H7 (cell line): ENCODE measurements around the gene MCC. TPM values are rescaled to one million over a fixed set of nuclear protein-coding genes. Genes with fewer than 3 reads are reported as not detected.

ENCODE experiments used
- DNase-seq: peaks from one replicate; pipeline ENCODE4 v3.0.0; 2012
- H3K27me3 ChIP-seq: 2 replicates; pipeline ENCODE4 v1.6.0; 2011; ENCODE audit warnings: mild to moderate bottlenecking, low read length; ENCODE audit not compliant: control insufficient read depth, insufficient read depth
- H3K36me3 ChIP-seq: replicated peaks from 2 replicates; pipeline ENCODE4 v1.5.1; 2011; ENCODE audit warnings: low read length; ENCODE audit not compliant: control insufficient read depth, insufficient read depth
- H3K4me3 ChIP-seq: 2 replicates; pipeline ENCODE4 v1.5.1; 2011; ENCODE audit warnings: low read depth, mild to moderate bottlenecking, control low read depth, low read length, moderate library complexity; ENCODE audit not compliant: insufficient read depth
- total RNA-seq: library from RNA; depleted of rRNA; stranded (reverse); fragments of >200 nt; shearing (Covaris generic); gene quantifications from 2 replicates; pipeline ENCODE4 v1.2.3, GENCODE V29; 2014

MCC gene
- total RNA-seq, 1 experiment from 2014 or later, result 23.0 TPM

DNA sequence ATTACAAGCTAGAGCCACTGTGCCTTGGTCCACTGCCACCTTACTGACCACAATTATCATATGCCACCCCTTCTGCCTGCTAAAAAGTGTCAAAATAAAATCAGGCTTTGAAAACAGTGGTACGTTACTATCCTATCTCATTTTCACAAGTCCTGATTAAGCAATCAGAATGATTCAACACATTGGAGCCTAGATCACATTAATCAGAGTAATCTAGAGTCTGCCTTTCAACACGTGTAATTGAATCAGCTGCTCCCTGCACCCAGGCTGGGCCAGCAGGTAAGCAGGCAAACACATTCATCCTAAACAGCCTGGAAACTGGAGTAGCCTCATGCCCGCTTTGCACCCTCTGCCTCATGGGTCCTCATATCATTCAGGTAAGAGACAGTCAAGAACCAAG is 325.5 kb downstream of the MCC start:
- H3K4me3 ChIP-seq, result no peak overlapping the region
- H3K27me3 ChIP-seq, result no peaks in the 10 kb centered on the region
- DNase-seq, result no peak
- H3K36me3 ChIP-seq, result no peaks in the 10 kb centered on the region

DNA sequence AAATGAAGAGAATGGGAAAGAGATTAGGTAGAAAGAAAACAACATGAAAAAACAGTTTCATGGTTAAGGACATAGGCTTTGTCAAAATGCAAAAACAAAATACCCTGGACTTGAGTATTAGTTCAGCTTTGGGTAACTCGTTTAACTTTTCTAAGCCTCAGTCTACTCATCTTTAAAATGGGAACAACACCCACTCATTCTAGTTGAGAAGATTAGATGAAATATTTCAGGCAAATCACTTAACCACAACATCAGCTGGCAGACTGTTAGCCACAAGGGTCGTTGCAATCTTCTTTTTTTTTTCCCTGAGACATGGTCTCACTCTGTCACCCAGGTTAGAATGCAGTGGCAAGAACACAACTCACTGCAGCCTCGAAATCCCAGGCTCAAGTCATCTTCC is 326.0 kb downstream of the MCC start:
- no peak for DNase-seq
- Histone ChIP-seq H3K36me3 (no peaks in the 10 kb centered on the region), H3K4me3 (no peak overlapping the region), H3K27me3 (no peaks in the 10 kb centered on the region)

DNA sequence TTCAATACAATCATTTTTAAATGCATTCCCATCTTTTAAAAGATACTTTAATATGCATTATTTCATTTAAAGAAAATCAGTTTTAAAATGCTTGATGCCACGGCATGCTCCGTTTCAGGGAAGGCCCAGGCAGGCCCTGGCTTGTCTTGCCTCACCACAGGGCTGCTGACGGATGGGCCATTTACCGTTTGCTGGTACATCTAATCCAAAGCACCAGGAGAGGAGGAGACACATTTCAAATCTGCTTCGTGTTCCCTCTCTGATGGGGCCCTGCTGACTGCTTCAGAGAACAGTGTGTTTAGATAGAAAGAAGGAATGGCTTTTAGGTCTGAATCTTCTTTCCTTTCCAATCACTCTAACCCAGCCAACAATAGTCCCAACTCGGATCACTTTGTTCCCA is 326.4 kb downstream of the MCC start:
- Histone ChIP-seq H3K36me3 (no peaks in the 10 kb centered on the region), H3K27me3 (no peaks in the 10 kb centered on the region), H3K4me3 (no peak overlapping the region)
- DNase-seq, result no peak

DNA sequence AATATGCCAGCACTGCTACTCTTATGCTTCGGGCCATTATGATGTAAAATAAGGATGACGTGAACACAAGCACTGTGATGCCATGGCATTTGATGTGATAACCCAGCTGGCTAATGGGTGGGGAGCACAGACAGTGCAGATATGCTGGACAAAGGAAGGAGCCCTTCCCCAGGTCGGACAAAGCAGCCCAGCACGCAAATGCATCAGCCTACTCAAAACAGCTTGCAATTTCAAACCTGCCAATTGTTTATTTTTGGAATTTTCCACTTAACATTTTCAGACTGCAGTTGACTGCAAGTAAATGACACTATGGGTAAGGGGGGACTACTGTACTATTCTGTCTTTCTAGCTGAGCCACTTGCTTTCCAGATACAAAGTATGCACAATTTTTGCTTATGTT is 330.4 kb downstream of the MCC start:
- no peak for DNase-seq
- H3K4me3 ChIP-seq, result no peak overlapping the region
- H3K27me3 ChIP-seq, result no peaks in the 10 kb centered on the region
- no peaks in the 10 kb centered on the region for H3K36me3 ChIP-seq

DNA sequence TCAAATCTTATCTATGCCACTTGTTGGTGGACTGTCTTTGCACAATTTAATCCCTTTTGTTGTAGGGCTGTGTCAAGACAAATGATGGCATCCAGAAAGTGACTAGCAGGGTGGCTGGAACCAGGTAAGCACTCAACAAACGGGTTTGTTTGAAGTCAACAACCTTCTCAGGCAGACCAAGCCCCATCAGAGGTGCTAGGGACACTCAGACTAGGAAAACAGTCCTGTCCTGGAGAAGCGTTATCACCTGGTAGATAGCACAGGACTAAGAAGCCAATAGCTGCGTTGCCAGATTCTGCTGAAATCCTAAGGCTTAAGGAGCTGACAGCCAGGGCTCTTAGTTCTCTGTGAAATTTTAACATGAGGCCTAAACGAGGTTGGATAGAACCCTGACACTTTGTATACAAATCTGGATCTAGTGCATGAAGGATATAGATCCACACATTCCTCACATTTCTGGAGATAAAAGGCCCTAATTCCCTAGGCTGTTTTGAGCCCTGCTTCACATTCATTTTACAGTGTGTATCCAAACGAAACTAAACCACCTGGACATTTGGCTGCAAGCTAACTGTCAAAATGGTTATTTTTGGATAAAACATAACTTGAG is 331.9 kb downstream of the MCC start:
- no peak overlapping the region for H3K4me3 ChIP-seq
- no peaks in the 10 kb centered on the region for H3K27me3 ChIP-seq
- no peak for DNase-seq
- no peaks in the 10 kb centered on the region for H3K36me3 ChIP-seq

DNA sequence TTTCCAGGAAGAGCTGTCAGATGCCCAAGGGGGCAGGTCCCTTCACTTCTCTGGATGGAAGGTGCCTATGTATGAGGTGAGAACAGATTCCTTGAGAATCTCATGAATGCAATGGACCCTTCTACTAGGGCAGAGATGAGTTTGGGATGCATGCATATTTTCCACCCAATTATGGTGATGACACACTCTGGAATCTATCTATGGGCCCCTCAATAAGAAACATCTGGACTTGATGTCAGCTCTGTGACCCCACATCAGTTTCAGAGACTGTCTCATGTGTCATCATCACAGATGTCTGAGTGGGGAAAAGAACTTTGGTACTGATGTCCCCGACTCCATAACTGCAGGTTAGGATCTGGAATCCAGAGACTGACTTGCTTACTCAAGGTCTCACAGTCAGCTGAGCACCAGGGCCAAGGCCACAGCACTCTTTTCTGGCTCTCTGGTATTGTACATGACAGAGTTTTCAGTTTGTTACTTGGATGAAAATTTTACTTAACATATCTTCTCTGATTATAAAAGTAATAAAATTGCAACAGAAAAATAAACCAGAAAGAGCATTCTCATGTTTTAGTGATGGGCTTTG is 334.6 kb downstream of the MCC start:
- H3K27me3 ChIP-seq, result no peaks in the 10 kb centered on the region
- no peak for DNase-seq
- no peak overlapping the region for H3K4me3 ChIP-seq
- H3K36me3 ChIP-seq, result no peaks in the 10 kb centered on the region

DNA sequence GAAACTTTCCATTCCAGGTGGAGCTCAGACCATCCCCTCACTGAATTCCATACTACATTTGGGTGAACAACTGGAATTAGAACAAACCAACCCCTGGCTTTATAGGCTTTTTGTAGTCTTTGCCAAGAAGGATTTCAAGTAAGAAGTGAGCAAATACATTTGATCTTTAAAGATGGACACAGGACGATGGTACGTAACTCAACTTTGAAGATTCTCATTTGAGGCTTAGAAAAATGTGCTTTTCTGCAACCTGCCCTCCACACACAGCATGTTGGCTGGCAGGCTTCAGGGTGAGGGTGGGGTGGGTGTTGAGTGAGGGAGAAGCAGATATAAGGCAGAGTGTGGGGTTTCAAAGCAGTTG is 335.9 kb downstream of the MCC start:
- H3K36me3 ChIP-seq, result no peaks in the 10 kb centered on the region
- no peaks in the 10 kb centered on the region for H3K27me3 ChIP-seq
- DNase-seq, result no peak
- H3K4me3 ChIP-seq, result no peak overlapping the region

DNA sequence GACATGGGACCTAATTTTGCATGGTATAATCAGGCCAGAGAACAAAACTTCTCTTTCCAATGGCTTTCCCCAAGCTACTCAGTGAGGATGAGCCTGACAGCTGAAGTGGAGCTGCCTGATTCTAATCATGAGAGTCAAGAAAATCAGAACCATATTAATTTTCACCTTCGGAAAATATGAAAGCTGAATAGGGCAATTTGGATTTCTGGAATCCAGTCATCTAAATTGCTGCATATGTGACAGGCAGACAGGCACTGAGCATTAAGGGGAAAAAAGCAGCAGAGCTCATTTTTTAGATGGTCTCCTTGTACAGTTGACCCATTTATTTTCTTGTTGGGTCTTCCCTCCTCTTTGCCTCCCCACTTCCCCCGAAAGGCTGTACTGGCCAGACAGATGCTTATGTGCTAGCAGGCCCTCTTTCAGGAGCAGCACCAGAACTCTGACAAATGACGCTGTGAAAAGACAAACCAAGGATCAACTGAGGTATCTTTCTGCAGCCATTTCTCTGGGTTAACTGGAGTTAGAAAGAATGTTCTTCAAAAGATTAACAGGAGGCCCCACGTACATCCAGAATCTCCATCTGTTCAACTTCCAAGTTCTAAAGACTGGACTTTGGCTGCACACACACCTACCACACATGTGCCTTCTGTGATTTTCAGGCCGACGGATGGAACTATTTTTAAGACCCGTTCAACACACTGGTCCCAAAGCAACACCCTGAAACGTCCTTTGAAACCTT is 336.4 kb downstream of the MCC start:
- no peaks in the 10 kb centered on the region for H3K27me3 ChIP-seq
- DNase-seq, result no peak
- H3K4me3 ChIP-seq, result no peak overlapping the region
- H3K36me3 ChIP-seq, result no peaks in the 10 kb centered on the region

DNA sequence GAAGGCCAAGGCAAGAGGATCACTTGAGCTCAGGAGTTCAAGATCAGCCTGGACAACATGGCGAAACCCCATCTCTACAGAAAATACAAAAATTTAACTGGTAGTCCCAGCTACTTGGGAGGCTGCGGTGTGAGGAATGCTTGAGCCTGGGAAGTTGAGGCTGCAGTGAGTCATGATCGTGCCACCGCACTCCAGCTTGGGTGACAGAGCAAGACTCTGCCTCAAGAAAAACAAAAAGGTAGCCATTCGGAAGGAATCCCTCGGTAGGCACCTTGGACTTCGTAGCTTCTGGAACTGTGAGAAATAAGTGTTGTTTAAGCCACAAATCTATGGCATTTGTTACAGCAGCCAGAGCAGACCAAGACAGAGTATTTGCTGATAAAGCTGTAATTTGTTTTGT is 337.4 kb downstream of the MCC start:
- no peak overlapping the region for H3K4me3 ChIP-seq
- H3K27me3 ChIP-seq, result no peaks in the 10 kb centered on the region
- no peak for DNase-seq
- no peaks in the 10 kb centered on the region for H3K36me3 ChIP-seq

DNA sequence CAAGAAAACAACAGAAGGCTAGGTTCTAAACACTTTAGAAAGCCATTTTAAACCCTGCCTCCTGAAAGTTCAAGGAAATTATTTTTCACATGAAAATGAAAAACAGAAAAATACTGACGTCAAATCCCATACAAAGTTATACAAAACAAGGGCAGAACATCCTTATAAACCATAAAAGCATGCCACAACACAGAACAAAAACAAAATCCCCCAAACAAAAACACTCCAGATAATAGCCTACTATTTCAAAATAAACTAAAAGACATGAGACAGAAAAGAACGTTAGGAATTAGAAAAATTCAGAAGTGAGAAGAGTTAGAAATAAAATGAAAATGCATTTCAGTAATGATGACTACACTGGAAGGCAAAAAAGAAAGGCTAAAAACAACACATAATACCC is 338.0 kb downstream of the MCC start:
- H3K27me3 ChIP-seq, result no peaks in the 10 kb centered on the region
- no peaks in the 10 kb centered on the region for H3K36me3 ChIP-seq
- DNase-seq, result no peak
- H3K4me3 ChIP-seq, result no peak overlapping the region

DNA sequence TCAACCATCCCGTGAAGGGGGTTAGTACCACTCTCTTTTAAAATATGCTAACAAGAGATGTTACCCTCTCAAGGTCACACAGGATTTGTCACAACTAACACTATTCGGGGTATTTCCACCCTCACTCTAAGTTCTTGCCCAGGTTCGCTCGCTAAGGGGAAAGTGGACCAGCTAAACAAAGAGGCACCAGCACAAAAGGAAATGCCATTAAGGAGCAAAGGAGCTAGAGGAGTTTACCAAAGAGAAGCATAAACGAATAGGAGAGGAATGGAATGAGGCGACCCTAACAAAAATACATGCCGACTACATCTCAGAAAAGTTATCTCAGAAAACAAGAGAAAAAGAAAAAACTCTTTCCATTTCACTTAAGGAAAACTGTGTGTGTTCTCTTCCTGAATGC is 340.7 kb downstream of the MCC start:
- no peak for DNase-seq
- H3K4me3 ChIP-seq, result no peak overlapping the region
- no peaks in the 10 kb centered on the region for H3K36me3 ChIP-seq
- H3K27me3 ChIP-seq, result no peaks in the 10 kb centered on the region

DNA sequence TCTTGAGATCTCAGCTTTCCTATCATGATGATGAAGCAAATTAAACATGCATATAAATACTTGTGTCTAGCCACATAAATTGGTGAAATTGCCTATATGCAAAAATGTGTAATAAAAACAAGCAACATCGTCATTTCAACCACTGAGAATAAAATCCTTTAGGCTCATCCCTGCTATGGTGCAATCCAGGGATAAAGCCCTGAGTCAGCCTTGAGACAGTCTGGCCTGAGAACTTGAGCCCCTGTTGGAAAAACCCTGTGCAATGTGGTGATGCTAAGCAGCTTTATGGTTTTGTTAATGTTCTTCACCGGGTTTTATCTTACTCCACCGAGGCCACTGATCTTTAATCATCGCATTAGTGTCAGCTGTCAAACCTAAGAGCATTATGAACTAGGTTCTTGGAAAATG is 341.1 kb downstream of the MCC start:
- Histone ChIP-seq H3K4me3 (no peak overlapping the region), H3K36me3 (no peaks in the 10 kb centered on the region), H3K27me3 (no peaks in the 10 kb centered on the region)
- DNase-seq, result no peak

DNA sequence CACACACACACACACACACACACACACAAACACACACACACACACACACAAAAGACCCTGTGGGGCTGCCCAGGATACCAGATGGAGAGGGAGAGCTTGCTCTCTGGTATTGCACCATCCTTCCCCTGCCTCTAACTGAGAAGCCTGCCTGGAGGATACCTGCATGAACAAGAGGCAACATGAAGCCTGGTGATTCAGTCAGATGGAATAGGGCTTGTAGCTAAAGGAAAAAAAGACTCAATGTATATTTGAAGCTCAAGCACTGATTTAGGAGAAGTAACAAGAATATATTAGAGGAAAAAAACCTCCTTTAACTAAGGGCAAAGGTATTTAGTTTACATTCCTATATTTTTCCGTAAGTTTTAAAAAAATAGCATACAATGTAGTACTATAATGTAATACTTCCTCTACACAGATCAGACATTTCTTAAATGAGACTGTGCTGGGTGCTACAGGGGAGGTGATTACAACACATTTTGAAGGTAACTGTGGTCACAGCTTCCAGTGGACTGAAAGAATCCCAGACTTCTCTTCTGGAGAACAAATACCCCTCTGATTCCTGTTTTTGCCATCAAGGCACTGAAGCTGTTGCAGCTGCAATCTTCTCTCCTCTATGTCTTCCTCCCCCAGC is 342.4 kb downstream of the MCC start:
- H3K36me3 ChIP-seq, result no peaks in the 10 kb centered on the region
- H3K27me3 ChIP-seq, result no peaks in the 10 kb centered on the region
- DNase-seq, result no peak
- H3K4me3 ChIP-seq, result no peak overlapping the region

DNA sequence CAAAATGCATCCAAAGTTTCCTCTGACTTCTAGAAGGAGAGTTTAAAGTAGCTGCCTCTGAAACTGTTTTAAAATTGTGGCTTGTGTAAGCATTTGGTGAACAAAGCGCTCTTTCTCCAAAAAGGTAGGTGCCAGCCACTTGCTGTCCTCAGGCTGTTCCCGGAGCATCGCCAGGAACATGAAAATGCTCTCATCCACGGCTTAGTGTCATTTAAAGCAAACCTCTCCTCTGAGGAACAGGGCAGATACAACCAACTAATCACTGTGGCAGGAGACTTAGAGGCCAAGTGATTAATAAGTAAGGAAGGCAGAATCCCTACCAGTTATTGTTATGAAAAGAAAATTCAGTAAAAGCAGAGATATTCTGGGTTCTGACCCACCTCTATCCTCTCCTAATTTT is 346.1 kb downstream of the MCC start:
- Histone ChIP-seq H3K27me3 (no peaks in the 10 kb centered on the region), H3K36me3 (no peaks in the 10 kb centered on the region), H3K4me3 (no peak overlapping the region)
- DNase-seq, result no peak
